ENCODE results near the gene TPK1. TPM values are rescaled to one million over a fixed set of nuclear protein-coding genes. Genes with fewer than 3 reads are reported as not detected.

Gene TPK1
- total and polyA plus RNA-seq, 4 donors = 3.5 to 15.5 (median 7.8) TPM

- WGBS (ENCODE audit: insufficient coverage) = 83% methylated on average over 1 of the region's 4 CpGs
- Histone ChIP-seq H3K4me3 (ENCODE audit: low read depth, low read length) (no peak overlapping the region), H3K9me3 (ENCODE audit: control insufficient read depth, insufficient read depth, low read length) (no peaks in the 10 kb centered on the region), H3K27me3 (ENCODE audit: control insufficient read depth, insufficient read depth, low read length) (no peaks in the 10 kb centered on the region), H3K36me3 (ENCODE audit: control insufficient read depth, insufficient read depth, low read length) (no peaks in the 10 kb centered on the region), H3K4me1 (ENCODE audit: control insufficient read depth, insufficient read depth, low read length) (no peaks in the 10 kb centered on the region), H3K27ac (ENCODE audit: low read depth, low read length) (peak overlapping the region; percentile 44)
- peak in 4 of 6 donors; percentile 4 to 71 (median 20) for DNase-seq (ENCODE audit: low read depth in 4 of 6, low spot score in 6 of 6)
Observed at GRCh38 chr7:144827621-144828020, 8.2 kb downstream of the TPK1 start.

GRCh38 chr7:144826208-144826607 lies 9.6 kb downstream of the TPK1 start:
- DNase-seq (ENCODE audit: low read depth in 4 of 6, low spot score in 6 of 6) = peak in 1 of 6 donors; percentile 19
- Histone ChIP-seq H3K4me1 (ENCODE audit: control insufficient read depth, insufficient read depth, low read length) (no peaks in the 10 kb centered on the region), H3K36me3 (ENCODE audit: control insufficient read depth, insufficient read depth, low read length) (no peaks in the 10 kb centered on the region), H3K27ac (ENCODE audit: low read depth, low read length) (no peak overlapping the region), H3K4me3 (ENCODE audit: low read depth, low read length) (no peak overlapping the region), H3K27me3 (ENCODE audit: control insufficient read depth, insufficient read depth, low read length) (no peaks in the 10 kb centered on the region), H3K9me3 (ENCODE audit: control insufficient read depth, insufficient read depth, low read length) (no peaks in the 10 kb centered on the region)

GRCh38 chr7:144824360-144824759 lies 11.5 kb downstream of the TPK1 start:
- no peaks in the 10 kb centered on the region for H3K36me3 ChIP-seq (ENCODE audit: control insufficient read depth, insufficient read depth, low read length)

GRCh38 chr7:144822223-144822622 lies 13.6 kb downstream of the TPK1 start:
- H3K9me3 ChIP-seq (ENCODE audit: control insufficient read depth, insufficient read depth, low read length) = no peaks in the 10 kb centered on the region
- H3K4me1 ChIP-seq (ENCODE audit: control insufficient read depth, insufficient read depth, low read length) = no peaks in the 10 kb centered on the region
- H3K27ac ChIP-seq (ENCODE audit: low read depth, low read length) = no peak overlapping the region
- no peak overlapping the region for H3K4me3 ChIP-seq (ENCODE audit: low read depth, low read length)
- WGBS (ENCODE audit: insufficient coverage) = 83% methylated on average over 2 of the region's 3 CpGs
- H3K27me3 ChIP-seq (ENCODE audit: control insufficient read depth, insufficient read depth, low read length) = no peaks in the 10 kb centered on the region
- no peaks in the 10 kb centered on the region for H3K36me3 ChIP-seq (ENCODE audit: control insufficient read depth, insufficient read depth, low read length)
- DNase-seq (ENCODE audit: low read depth in 4 of 6, low spot score in 6 of 6) = no peak

More at GRCh38 chr7:144824360-144824759, 11.5 kb downstream of the TPK1 start:
- Histone ChIP-seq H3K4me3 (ENCODE audit: low read depth, low read length) (no peak overlapping the region), H3K27me3 (ENCODE audit: control insufficient read depth, insufficient read depth, low read length) (no peaks in the 10 kb centered on the region), H3K4me1 (ENCODE audit: control insufficient read depth, insufficient read depth, low read length) (no peaks in the 10 kb centered on the region), H3K27ac (ENCODE audit: low read depth, low read length) (peak overlapping the region; percentile 40), H3K9me3 (ENCODE audit: control insufficient read depth, insufficient read depth, low read length) (no peaks in the 10 kb centered on the region)
- peak in 1 of 6 donors; percentile 38 for DNase-seq (ENCODE audit: low read depth in 4 of 6, low spot score in 6 of 6)
- no CpG with 5 or more reads among the region's 3 CpGs for WGBS (ENCODE audit: insufficient coverage)

- peak in 1 of 6 donors; percentile 12 for DNase-seq (ENCODE audit: low read depth in 4 of 6, low spot score in 6 of 6)
- H3K9me3 ChIP-seq (ENCODE audit: control insufficient read depth, insufficient read depth, low read length) = no peaks in the 10 kb centered on the region
- H3K36me3 ChIP-seq (ENCODE audit: control insufficient read depth, insufficient read depth, low read length) = no peaks in the 10 kb centered on the region
- H3K27me3 ChIP-seq (ENCODE audit: control insufficient read depth, insufficient read depth, low read length) = no peaks in the 10 kb centered on the region
- H3K27ac ChIP-seq (ENCODE audit: low read depth, low read length) = no peak overlapping the region
- no peak overlapping the region for H3K4me3 ChIP-seq (ENCODE audit: low read depth, low read length)
- H3K4me1 ChIP-seq (ENCODE audit: control insufficient read depth, insufficient read depth, low read length) = no peaks in the 10 kb centered on the region
- 50% methylated on average over 1 of the region's 4 CpGs for WGBS (ENCODE audit: insufficient coverage)
Observed at GRCh38 chr7:144821067-144821466, 14.8 kb downstream of the TPK1 start.

GRCh38 chr7:144820552-144820951 lies 15.3 kb downstream of the TPK1 start:
- Histone ChIP-seq H3K27ac (ENCODE audit: low read depth, low read length) (no peak overlapping the region), H3K4me3 (ENCODE audit: low read depth, low read length) (no peak overlapping the region)
- DNase-seq (ENCODE audit: low read depth in 4 of 6, low spot score in 6 of 6) = no peak

GRCh38 chr7:144819566-144819965 lies 16.3 kb downstream of the TPK1 start:
- WGBS (ENCODE audit: insufficient coverage) = 100% methylated on average over 1 of the region's 1 CpG
- Histone ChIP-seq H3K36me3 (ENCODE audit: control insufficient read depth, insufficient read depth, low read length) (no peaks in the 10 kb centered on the region), H3K4me1 (ENCODE audit: control insufficient read depth, insufficient read depth, low read length) (no peaks in the 10 kb centered on the region), H3K9me3 (ENCODE audit: control insufficient read depth, insufficient read depth, low read length) (no peaks in the 10 kb centered on the region), H3K27me3 (ENCODE audit: control insufficient read depth, insufficient read depth, low read length) (no peaks in the 10 kb centered on the region), H3K4me3 (ENCODE audit: low read depth, low read length) (no peak overlapping the region), H3K27ac (ENCODE audit: low read depth, low read length) (no peak overlapping the region)
- DNase-seq (ENCODE audit: low read depth in 4 of 6, low spot score in 6 of 6) = no peak

More at GRCh38 chr7:144820552-144820951, 15.3 kb downstream of the TPK1 start:
- no peaks in the 10 kb centered on the region for H3K4me1 ChIP-seq (ENCODE audit: control insufficient read depth, insufficient read depth, low read length)
- H3K9me3 ChIP-seq (ENCODE audit: control insufficient read depth, insufficient read depth, low read length) = no peaks in the 10 kb centered on the region
- no peaks in the 10 kb centered on the region for H3K27me3 ChIP-seq (ENCODE audit: control insufficient read depth, insufficient read depth, low read length)
- no peaks in the 10 kb centered on the region for H3K36me3 ChIP-seq (ENCODE audit: control insufficient read depth, insufficient read depth, low read length)

GRCh38 chr7:144818511-144818910 lies 17.3 kb downstream of the TPK1 start:
- no peak for DNase-seq (ENCODE audit: low read depth in 4 of 6, low spot score in 6 of 6)
- no peaks in the 10 kb centered on the region for H3K27me3 ChIP-seq (ENCODE audit: control insufficient read depth, insufficient read depth, low read length)

GRCh38 chr7:144817001-144817400 lies 18.9 kb downstream of the TPK1 start:
- Histone ChIP-seq H3K27me3 (ENCODE audit: control insufficient read depth, insufficient read depth, low read length) (no peaks in the 10 kb centered on the region), H3K9me3 (ENCODE audit: control insufficient read depth, insufficient read depth, low read length) (no peaks in the 10 kb centered on the region), H3K4me3 (ENCODE audit: low read depth, low read length) (no peak overlapping the region), H3K36me3 (ENCODE audit: control insufficient read depth, insufficient read depth, low read length) (no peaks in the 10 kb centered on the region), H3K27ac (ENCODE audit: low read depth, low read length) (no peak overlapping the region), H3K4me1 (ENCODE audit: control insufficient read depth, insufficient read depth, low read length) (no peaks in the 10 kb centered on the region)
- DNase-seq (ENCODE audit: low read depth in 4 of 6, low spot score in 6 of 6) = no peak
- WGBS (ENCODE audit: insufficient coverage) = 67% methylated on average over 1 of the region's 3 CpGs

More at GRCh38 chr7:144818511-144818910, 17.3 kb downstream of the TPK1 start:
- H3K4me3 ChIP-seq (ENCODE audit: low read depth, low read length) = no peak overlapping the region
- WGBS (ENCODE audit: insufficient coverage) = 100% methylated on average over 1 of the region's 4 CpGs
- no peak overlapping the region for H3K27ac ChIP-seq (ENCODE audit: low read depth, low read length)
- H3K9me3 ChIP-seq (ENCODE audit: control insufficient read depth, insufficient read depth, low read length) = no peaks in the 10 kb centered on the region
- H3K36me3 ChIP-seq (ENCODE audit: control insufficient read depth, insufficient read depth, low read length) = no peaks in the 10 kb centered on the region
- no peaks in the 10 kb centered on the region for H3K4me1 ChIP-seq (ENCODE audit: control insufficient read depth, insufficient read depth, low read length)

- Histone ChIP-seq H3K27ac (ENCODE audit: low read depth, low read length) (no peak overlapping the region), H3K4me1 (ENCODE audit: control insufficient read depth, insufficient read depth, low read length) (no peaks in the 10 kb centered on the region), H3K27me3 (ENCODE audit: control insufficient read depth, insufficient read depth, low read length) (no peaks in the 10 kb centered on the region), H3K36me3 (ENCODE audit: control insufficient read depth, insufficient read depth, low read length) (no peaks in the 10 kb centered on the region), H3K4me3 (ENCODE audit: low read depth, low read length) (no peak overlapping the region), H3K9me3 (ENCODE audit: control insufficient read depth, insufficient read depth, low read length) (no peaks in the 10 kb centered on the region)
- WGBS (ENCODE audit: insufficient coverage) = 82% methylated on average over 1 of the region's 1 CpG
- no peak for DNase-seq (ENCODE audit: low read depth in 4 of 6, low spot score in 6 of 6)
Observed at GRCh38 chr7:144814299-144814698, 21.6 kb downstream of the TPK1 start.

Measured in spinal cord (tissue), 10 donors.